SH-SY5Y (cell line): ENCODE measurements around the gene KRTAP20-2.

Experiments used
- GATA2 ChIP-seq: IDR thresholded peaks from 2 replicates; pipeline ENCODE4 v1.6.1; 2011; ENCODE audit warnings: mild to moderate bottlenecking, low read depth, low read length
- GATA3 ChIP-seq: IDR thresholded peaks from 2 replicates; pipeline ENCODE4 v1.6.1; 2011; ENCODE audit warnings: low read depth, mild to moderate bottlenecking, low read length, moderate library complexity

GRCh38 chr21:30676737-30677136 is 41.7 kb downstream of the KRTAP20-2 start:
- no peak for TF ChIP-seq GATA3
- TF ChIP-seq GATA2 = no peak
